Keratinocyte (primary cell): Measurements from ENCODE around the gene DUSP22. TPM values are rescaled to one million over a fixed set of nuclear protein-coding genes. Genes with fewer than 3 reads are reported as not detected.

Experiments
- DNase-seq: peaks from one replicate; pipeline ENCODE4 v3.0.0-alpha.2; 2011; ENCODE audit warnings: low read depth, missing footprints, low spot score
- FAIRE-seq: peaks from 2 replicates; lab custom pipeline; 2011; peaks lifted over from hg19 to GRCh38; lab: Jason Lieb, UNC
- H2AFZ ChIP-seq: 2 replicates; pipeline ENCODE4 v1.6.0; 2012; ENCODE audit warnings: low read length, control low read depth, inconsistent platforms; ENCODE audit not compliant: control insufficient read depth
- H3K27ac ChIP-seq: 2 replicates; pipeline ENCODE4 v1.5.1; 2011; ENCODE audit warnings: low read length; ENCODE audit not compliant: control insufficient read depth, insufficient read depth
- H3K27me3 ChIP-seq: 3 replicates; pipeline ENCODE4 v1.6.0; 2011; ENCODE audit warnings: low read length; ENCODE audit not compliant: control insufficient read depth, insufficient read depth; ENCODE audit errors: extremely low read depth
- H3K36me3 ChIP-seq, 2 experiments: 2 replicates in 1 of 2; 3 replicates in 1 of 2; pipeline ENCODE4 v1.5.1; 2011; ENCODE audit warnings: low read length in 2 of 2, mild to moderate bottlenecking in 1 of 2; ENCODE audit not compliant: control insufficient read depth in 2 of 2, insufficient read depth in 2 of 2; ENCODE audit errors: extremely low read depth in 1 of 2
- H3K4me1 ChIP-seq: 3 replicates; pipeline ENCODE4 v1.5.1; 2011; ENCODE audit warnings: low read length; ENCODE audit not compliant: control insufficient read depth, insufficient read depth; ENCODE audit errors: extremely low read depth
- H3K4me2 ChIP-seq: 3 replicates; pipeline ENCODE4 v1.6.0; 2011; ENCODE audit warnings: low read depth, low read length; ENCODE audit not compliant: control insufficient read depth, insufficient read depth; ENCODE audit errors: extremely low read depth
- H3K4me3 ChIP-seq, 3 experiments: fragments of 200-600 bp in 1 of 3; sonication (generic) in 1 of 3; 2 replicates in 2 of 3; 3 replicates in 1 of 3; pipeline ENCODE4 v1.5.1; 2011 to 2016; ENCODE audit warnings: low read length in 3 of 3, mild to moderate bottlenecking in 3 of 3, control low read depth in 2 of 3, inconsistent platforms in 1 of 3, low read depth in 1 of 3, mixed read lengths in 1 of 3, mixed run types in 1 of 3, moderate library complexity in 1 of 3; ENCODE audit not compliant: control insufficient read depth in 2 of 3, insufficient read depth in 2 of 3; ENCODE audit errors: extremely low read depth in 1 of 3
- H3K79me2 ChIP-seq: 2 replicates; pipeline ENCODE4 v1.6.0; 2012; ENCODE audit warnings: low read length; ENCODE audit not compliant: control insufficient read depth, insufficient read depth
- H3K9ac ChIP-seq: 3 replicates; pipeline ENCODE4 v1.6.0; 2011; ENCODE audit warnings: low read length; ENCODE audit not compliant: control insufficient read depth, insufficient read depth; ENCODE audit errors: extremely low read depth
- H3K9me1 ChIP-seq: 3 replicates; pipeline ENCODE4 v1.6.0; 2011; ENCODE audit warnings: low read length; ENCODE audit not compliant: control insufficient read depth, insufficient read depth; ENCODE audit errors: extremely low read depth
- H3K9me3 ChIP-seq: 2 replicates; pipeline ENCODE4 v1.5.1; 2012; ENCODE audit warnings: low read depth, low read length; ENCODE audit not compliant: control insufficient read depth
- H4K20me1 ChIP-seq: 3 replicates; pipeline ENCODE4 v1.6.0; 2011; ENCODE audit warnings: low read length; ENCODE audit not compliant: control insufficient read depth, insufficient read depth; ENCODE audit errors: extremely low read depth
- EZH2 ChIP-seq: IDR thresholded peaks from one replicate; pipeline ENCODE4 v1.6.1; 2012; ENCODE audit warnings: inconsistent platforms, mild to moderate bottlenecking, low read length, moderate library complexity
- dilution Hi-C: fragments of 300-500 bp; cut with MboI; formaldehyde crosslinking; loops from one replicate; pipeline ENCODE4 v1.7.0; 2020; ENCODE audit warnings: low sequenced_read_pairs; ENCODE audit not compliant: extremely low pct_ligation_motif_present
- polyA plus RNA-seq, 5 experiments: library from polyadenylated mRNA; depleted of rRNA in 3 of 5; stranded (reverse) in 3 of 5; stranded (forward) in 1 of 5; unstranded in 1 of 5; fragments of >200 nt; gene quantifications; 1 replicate in 1 of 5; 2 replicates in 3 of 5; 3 replicates in 1 of 5; pipeline versions ENCODE4 v1.2.1 to v1.2.3, GENCODE V29; 2011 to 2012; ENCODE audit warnings: missing spikeins in 2 of 5, low read depth in 1 of 5, low replicate concordance in 1 of 5
- TF ChIP-seq, protein P1 (sequence below), 3 experiments: IDR thresholded peaks in 1 of 3; conservative IDR thresholded peaks in 1 of 3; optimal IDR thresholded peaks in 1 of 3; 2 replicates in 2 of 3; 3 replicates in 1 of 3; pipeline versions ENCODE3 to v1.5.1; 2011; ENCODE audit warnings: low read length in 3 of 3, mild to moderate bottlenecking in 3 of 3, moderate library complexity in 2 of 3, control low read depth in 1 of 3, inconsistent platforms in 1 of 3; ENCODE audit not compliant: insufficient read depth in 2 of 3; ENCODE audit errors: extremely low read depth in 1 of 3

DUSP22 gene
- polyA plus RNA-seq, 1 donor (not counting 4 experiments of a cell fraction or from before 2014, with no cell fraction given): 17.3 TPM

DNA sequence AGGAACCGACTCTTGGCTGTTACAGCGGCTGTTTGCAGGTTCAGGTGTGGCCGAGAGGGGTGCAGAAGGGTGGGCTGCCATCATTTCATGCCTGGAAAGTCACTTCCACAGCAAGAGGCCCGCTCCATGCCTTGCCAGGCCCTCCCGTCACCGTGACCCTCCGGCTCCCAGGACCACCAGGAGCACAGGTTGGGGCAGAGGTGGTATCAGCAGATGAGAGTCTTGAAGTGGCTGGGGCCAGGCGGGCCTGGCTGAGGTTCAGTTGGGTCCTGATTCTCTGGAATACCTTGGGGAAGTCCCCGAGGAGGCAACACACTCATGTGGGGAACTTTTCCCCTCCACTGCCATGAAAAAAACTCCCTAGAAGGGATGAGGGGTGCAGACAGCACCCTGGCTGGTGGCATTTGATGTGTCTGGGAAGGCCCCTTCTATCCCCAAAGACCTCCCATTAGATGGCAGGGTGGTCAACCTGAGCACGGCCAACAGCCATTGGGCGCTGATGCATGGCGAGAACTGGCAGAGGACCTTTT is 65.0 kb downstream of the DUSP22 start:
- H3K27me3 ChIP-seq: no peaks in the 10 kb centered on the region
- H3K4me3 ChIP-seq: no peak overlapping the region
- H3K27ac ChIP-seq: no peak overlapping the region
- FAIRE-seq (no peak), DNase-seq (no peak)
- H3K9me3 ChIP-seq: peaks cover 2% of the 10 kb centered on the region
- H3K36me3 ChIP-seq: no peaks in the 10 kb centered on the region
- H3K4me1 ChIP-seq: no peaks in the 10 kb centered on the region
- H3K79me2 ChIP-seq: no peaks in the 10 kb centered on the region
- TF ChIP-seq, protein P1, sequence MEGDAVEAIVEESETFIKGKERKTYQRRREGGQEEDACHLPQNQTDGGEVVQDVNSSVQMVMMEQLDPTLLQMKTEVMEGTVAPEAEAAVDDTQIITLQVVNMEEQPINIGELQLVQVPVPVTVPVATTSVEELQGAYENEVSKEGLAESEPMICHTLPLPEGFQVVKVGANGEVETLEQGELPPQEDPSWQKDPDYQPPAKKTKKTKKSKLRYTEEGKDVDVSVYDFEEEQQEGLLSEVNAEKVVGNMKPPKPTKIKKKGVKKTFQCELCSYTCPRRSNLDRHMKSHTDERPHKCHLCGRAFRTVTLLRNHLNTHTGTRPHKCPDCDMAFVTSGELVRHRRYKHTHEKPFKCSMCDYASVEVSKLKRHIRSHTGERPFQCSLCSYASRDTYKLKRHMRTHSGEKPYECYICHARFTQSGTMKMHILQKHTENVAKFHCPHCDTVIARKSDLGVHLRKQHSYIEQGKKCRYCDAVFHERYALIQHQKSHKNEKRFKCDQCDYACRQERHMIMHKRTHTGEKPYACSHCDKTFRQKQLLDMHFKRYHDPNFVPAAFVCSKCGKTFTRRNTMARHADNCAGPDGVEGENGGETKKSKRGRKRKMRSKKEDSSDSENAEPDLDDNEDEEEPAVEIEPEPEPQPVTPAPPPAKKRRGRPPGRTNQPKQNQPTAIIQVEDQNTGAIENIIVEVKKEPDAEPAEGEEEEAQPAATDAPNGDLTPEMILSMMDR (optimal IDR thresholded peaks at IDR 0.05 in 1 of 3, IDR thresholded peaks at IDR 0.05 in 1 of 3, conservative IDR thresholded peaks at IDR 0.05 in 1 of 3; ENCODE audit: extremely low read depth in 1 of 3, insufficient read depth in 2 of 3, low read length in 3 of 3): no peak
- no peak for TF ChIP-seq EZH2
- no peaks in the 10 kb centered on the region for H3K9me1 ChIP-seq
- no peak overlapping the region for H3K4me2 ChIP-seq
- no peak overlapping the region for H2AFZ ChIP-seq
- H3K9ac ChIP-seq: no peak overlapping the region
- no peaks in the 10 kb centered on the region for H4K20me1 ChIP-seq
- dilution Hi-C loops: no loop called here

DNA sequence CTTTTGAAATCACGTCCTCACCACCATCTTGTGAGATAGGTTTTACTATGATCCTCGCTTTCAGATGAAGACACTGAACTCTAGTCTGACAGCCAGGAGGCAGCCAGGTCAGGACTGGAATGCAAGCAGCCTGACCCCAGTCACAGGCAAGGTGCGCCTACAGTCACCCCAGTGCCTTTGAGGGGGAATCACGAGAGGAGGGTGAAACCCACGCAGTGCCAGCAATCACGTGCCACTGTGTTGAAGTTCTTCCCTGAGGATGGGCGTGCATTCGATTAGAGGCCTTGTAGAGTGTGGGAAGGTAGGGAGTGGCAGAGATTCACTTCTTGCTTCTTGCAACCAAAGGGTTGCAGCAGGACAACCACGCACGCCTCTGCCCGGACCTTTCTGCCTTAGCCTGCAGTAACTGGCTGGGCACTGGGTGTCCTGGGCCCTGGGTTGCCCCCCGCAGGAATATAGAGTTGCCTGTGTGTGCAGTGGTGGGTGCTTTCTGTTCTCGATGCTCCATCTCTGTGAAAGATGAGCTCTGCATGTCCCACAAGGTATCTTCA is 65.6 kb downstream of the DUSP22 start:
- H3K36me3 ChIP-seq: no peaks in the 10 kb centered on the region
- no peak for DNase-seq
- H3K4me3 ChIP-seq: no peak overlapping the region
- no peak overlapping the region for H3K27ac ChIP-seq
- no peaks in the 10 kb centered on the region for H3K27me3 ChIP-seq
- H3K9ac ChIP-seq: no peak overlapping the region
- no peaks in the 10 kb centered on the region for H3K9me1 ChIP-seq
- H3K9me3 ChIP-seq: peaks cover 2% of the 10 kb centered on the region
- no peak overlapping the region for H2AFZ ChIP-seq
- no peak for FAIRE-seq
- TF ChIP-seq, protein P1 (optimal IDR thresholded peaks at IDR 0.05 in 1 of 3, IDR thresholded peaks at IDR 0.05 in 1 of 3, conservative IDR thresholded peaks at IDR 0.05 in 1 of 3; ENCODE audit: extremely low read depth in 1 of 3, insufficient read depth in 2 of 3, low read length in 3 of 3): no peak
- no peak for TF ChIP-seq EZH2
- no peaks in the 10 kb centered on the region for H3K4me1 ChIP-seq
- no peak overlapping the region for H3K4me2 ChIP-seq
- dilution Hi-C loops: no loop called here
- no peaks in the 10 kb centered on the region for H4K20me1 ChIP-seq
- no peaks in the 10 kb centered on the region for H3K79me2 ChIP-seq
